RPMI8226 (cell line): ENCODE results near the gene INPP5B.
A peak's percentile ranks its signal among the peaks of the same experiment; 100 is the strongest.
"Not testable (repeated sequence)": the region's sequence is repeated elsewhere in the genome, so short reads cannot be mapped to it uniquely, and the experiment has no call there.

ENCODE experiments used
- DNase-seq: peaks from one replicate; pipeline ENCODE4 v3.0.0-alpha.2; 2015

INPP5B gene

DNA sequence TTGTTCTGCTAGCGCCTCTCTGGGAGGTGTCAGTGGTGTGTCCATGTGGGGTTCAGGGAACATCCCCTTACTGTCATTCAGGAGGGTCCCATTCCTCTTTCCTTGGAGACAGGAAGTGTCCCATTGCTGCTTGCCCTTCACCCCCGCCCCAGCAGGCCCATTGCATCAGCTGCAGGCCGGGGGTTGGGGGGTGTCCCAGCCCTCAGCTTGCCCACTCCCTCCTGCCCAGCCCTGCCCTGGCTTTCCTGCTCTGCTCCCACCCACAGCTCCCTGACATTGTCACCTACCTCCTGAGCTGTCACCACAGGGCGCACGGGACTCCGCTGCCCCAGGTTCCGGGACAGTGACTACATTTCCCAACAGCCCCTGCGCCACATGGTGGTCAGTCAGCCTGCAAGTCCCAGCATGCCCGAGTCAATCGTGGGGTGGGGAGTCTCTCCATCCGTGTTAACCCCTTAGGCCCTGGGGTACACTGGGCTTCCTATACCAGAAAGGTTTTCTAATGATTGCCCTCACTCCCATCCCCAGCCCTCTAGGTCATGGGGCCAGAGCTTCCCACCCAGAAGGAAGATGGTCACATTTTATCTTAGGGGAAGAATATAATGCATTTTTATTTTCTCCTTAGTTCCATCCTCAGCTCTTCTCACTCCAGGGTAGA lies at the start of gene INPP5B:
INPP5B (minus strand) TSS at position 351 of the 658 bp plus-strand sequence. CDS start 745 bp downstream, outside the sequence.
- peak; percentile 60 for DNase-seq

DNA sequence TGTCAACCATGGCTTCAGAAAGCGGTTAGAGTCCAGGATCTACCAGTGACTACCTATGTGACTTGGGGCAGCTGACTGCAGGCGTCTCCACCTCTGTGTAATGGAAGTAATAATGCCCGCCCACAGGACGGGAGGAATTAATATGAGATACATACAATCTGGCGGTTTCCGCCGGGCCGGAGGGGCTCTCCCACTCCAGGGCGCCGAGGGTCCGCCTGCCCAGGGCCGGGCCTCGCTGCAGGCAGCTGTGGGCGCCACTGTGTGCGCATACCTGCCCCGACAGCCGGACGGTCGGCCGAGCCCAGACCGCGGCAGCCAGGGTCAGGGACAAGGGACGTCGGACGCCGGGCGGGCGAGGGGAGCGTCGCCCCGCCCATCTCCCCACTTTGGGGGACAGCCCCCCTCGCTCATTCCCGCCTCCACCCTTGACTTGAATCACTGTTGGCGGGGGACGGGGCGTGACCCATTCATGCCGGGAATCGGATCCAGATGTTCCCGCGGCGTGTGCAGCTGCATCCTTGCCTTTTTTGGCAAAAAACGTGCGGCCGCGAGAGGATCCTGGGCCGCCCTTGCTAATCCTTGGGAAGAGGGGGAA lies 49.0 kb upstream of the INPP5B start:
- DNase-seq, result no peak

DNA sequence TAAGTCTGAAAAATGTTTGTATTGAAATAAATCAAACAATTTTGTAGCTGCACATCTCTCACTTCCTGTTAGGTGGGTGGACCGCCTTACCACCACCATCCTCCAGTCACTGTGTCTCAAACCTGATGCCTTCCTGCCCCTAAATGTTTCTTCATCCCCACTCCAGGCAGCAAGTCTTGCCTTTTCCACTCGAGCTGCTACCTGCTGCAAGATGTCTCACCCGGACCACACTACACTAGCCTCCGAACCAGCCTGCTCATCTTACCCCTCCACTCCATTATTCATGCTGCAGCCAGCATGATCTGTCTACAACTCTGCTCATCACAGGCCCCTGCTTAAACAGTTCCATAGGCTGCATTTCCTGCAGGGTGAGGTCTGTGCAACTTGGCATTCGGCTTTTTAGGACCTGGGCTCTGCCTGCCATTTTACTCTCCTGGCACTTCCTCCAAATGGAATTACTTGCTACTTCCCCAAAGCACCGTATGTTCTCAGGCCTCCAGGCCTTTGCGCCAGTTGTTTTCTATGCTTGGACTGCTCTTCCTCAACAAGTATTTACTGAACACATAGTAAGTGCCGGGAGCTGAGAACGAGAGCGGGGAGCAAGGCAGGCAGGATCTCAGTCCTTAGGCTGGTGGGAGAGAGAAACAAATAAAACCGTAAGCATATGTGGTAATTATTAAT lies 48.2 kb upstream of the INPP5B start:
- no peak for DNase-seq

DNA sequence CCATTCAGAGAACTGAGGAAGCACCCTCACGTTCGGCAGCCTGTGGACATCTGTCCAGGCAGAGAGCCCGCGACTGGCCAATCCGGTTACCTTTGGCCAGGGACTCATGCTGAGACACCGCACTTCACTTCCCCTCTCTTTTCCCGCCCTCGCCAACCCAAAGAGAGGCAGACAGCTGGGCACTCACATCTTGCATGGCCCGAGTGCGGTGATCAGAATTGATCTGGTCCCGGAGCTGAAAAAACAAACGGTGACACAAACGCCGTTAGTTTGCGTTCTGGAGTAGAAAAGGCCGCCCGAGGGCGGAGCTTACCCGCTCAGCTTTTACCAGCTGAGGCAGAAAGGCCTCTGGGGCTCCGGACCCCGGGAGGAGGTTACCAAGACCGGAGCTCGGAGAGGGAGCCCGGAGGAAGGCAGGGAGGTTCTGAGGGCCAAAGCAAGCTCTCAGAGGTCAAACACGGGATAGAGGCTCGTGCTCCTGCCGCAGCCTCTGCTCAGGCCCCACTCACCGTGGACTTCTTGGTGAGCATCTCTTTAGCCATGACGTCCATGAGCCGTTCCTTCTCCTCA lies 42.6 kb upstream of the INPP5B start:
- DNase-seq, result peak; percentile 51

DNA sequence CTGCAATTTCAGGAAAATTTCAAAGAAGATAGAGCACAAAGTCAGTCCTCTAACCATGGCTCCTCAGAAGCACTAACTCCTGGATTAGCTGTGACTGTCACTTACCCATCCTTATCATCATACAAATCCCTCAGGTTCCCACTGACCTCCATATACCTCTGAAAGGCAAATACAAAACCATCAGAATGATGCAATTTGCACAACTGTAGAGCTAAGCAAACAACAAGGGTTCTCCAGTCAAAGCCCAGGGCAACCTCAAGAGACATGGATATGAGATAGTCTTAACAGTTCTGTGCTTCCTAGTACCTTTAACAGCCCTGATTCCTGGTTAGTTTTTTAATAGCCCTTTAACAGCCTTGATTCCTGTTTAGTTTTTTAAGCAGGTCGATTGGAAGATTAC lies 40.8 kb upstream of the INPP5B start:
- DNase-seq, result no peak

DNA sequence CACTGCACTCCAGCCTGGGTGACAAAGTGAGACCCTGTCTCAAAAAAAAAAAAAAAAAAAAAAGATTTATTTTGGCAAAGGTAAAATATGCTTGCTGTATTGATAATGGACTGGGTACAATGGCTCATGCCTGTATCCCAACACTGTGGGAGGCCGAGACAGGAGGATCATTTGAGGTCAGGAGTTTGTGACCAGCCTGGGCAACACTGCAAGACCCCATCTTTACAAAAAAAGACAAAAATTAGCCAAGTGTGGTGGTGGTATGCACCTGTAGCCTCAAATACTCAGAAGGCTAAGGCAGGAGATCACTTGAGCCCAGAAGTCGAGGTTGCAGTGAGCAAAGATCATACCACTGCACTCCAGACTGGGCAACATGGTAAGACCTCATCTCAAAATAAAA lies 36.7 kb upstream of the INPP5B start:
- no peak for DNase-seq

DNA sequence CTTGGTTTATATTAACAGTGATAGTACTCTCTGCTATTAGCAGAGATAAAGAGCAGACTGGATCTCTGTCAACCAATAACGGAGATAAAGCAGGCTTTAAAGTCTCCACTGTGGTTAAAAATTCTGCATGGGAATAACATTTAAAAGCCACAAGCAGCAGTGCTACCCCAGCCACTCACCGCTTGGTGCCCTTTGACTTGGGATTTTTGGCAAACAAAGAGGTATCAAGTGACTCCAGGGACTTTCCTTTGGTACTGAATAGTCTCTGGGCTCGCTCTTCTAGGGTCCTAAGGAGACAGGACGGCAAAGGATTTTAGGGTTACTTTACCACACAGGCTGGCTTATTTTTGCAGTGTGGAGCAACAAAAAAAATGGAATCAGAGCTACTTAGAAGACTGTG lies 31.7 kb upstream of the INPP5B start:
- no peak for DNase-seq

DNA sequence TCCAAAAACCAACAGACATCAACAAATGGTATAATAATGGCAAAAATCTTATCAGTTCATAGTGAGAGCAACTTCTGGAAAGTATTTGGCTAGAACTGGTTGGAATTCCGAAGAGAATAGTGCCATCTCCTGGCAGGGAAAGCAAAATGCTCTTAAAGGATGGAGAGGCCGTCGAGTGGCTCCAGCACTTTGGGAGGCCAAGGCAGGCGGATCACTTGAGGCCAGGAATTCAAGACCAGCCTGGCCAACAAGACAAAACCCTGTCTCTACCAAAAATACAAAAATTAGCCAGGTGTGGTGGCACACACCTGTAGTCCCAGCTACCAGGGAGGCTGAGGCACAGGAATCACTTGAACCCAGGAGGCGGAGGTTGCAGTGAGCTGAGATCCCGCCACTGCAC lies 28.2 kb upstream of the INPP5B start:
- not testable (repeated sequence) for DNase-seq

DNA sequence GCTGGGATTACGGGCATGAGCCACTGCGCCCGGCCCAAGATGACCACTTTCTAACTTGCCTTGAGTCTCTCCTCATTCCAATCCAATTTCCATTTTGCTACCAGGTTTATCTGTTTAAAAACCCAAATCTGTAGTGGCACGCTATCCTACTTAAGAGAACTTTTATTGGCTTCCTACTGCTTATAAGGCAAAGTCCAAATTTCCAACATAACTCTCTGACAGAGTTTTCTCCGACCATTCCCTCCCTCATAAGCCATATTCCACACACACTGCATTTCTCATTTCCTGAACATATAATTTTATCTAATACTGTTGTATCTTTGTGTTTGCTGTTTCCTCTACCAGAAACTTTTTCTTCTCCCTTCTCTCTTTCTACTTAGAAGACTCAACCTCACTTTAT lies 27.7 kb upstream of the INPP5B start:
- DNase-seq, result no peak

DNA sequence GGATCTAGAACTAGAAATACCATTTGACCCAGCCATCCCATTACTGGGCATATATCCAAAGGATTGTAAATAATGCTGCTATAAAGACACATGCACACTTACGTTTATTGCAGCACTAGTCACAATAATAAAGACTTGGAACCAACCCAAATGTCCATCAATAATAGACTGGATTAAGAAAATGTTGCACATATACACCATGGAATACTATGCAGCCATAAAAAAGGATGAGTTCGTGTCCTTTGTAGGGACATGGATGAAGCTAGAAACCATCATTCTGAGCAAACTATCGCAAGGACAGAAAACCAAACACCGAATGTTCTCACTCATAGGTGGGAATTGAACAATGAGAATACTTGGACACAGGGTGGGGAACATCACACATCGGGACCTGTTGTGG lies 26.8 kb upstream of the INPP5B start:
- DNase-seq, result not testable (repeated sequence)

DNA sequence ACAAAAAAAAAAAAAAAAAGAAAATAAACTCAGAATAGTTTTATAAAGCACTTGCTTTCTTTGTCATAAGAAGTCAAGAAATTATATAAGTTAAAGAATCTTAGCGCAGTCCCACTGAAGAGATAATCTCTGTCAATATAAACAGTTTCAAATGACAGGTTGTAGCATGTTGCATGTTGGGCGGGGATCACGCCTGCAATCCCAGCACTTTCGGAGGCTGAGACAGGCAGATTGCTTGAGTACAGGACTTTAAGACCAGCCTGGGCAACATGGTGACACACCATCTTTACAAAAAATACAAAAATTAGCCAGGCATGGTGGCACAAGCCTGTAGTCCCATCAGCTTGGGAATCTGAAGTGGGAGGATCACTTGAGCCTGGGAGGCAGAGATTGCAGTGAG lies 18.4 kb upstream of the INPP5B start:
- DNase-seq, result no peak

DNA sequence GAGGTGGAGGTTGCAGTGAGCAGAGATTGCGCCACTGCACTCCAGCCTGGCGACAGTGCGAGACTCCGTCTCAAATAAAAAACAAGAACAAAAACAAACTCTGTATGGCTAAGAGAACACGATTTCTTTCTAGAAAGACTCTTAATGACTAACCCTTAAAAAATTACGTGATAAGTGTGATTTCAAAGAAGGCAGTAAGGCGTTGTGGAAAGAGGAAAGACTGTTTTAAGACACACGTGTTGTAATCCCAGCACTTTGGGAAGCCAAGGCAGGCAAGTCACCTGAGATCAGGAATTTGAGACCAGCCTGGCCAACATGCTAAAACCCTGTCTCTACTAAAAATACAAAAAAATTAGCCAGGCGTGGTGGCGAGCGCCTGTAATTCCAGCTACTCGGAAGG lies 17.3 kb upstream of the INPP5B start:
- DNase-seq, result not testable (repeated sequence)

DNA sequence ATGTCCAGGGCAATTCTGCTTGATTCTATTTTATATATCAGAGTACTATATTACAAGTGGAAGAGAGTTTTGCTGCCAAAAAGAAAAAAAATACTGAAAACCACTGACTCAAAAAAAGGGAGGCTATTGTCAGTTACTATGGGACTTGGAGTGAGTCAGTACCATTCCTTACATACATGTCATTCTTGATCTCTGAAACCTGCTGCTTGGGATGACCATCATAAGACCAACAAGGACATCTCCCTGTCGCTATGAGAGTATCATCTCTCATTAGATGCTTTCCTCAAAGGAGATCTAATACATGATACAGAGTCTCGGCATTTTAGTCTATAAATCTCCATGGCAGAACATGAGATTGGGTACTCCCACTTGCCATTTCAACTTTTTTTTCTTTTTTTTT lies 11.8 kb upstream of the INPP5B start:
- no peak for DNase-seq

DNA sequence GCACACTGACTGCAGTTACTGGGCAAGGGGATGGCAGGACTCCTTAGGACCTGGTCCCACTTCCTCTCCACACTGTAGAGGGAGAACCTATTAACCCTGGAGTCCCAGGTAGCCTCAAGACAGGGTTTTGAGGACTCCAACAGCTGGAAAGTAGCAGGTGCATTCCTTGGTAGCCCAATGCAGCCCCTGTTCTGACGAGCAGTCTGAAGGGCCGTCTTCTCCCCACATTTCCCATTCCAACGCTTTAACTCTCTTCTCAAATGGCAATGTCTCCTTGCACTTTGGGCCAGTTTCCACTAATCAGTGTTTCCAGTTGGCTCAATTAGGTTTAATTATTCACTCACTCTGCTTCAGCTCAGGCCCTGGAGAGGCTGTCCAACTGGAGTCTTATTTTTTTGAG lies 8.8 kb upstream of the INPP5B start:
- no peak for DNase-seq

DNA sequence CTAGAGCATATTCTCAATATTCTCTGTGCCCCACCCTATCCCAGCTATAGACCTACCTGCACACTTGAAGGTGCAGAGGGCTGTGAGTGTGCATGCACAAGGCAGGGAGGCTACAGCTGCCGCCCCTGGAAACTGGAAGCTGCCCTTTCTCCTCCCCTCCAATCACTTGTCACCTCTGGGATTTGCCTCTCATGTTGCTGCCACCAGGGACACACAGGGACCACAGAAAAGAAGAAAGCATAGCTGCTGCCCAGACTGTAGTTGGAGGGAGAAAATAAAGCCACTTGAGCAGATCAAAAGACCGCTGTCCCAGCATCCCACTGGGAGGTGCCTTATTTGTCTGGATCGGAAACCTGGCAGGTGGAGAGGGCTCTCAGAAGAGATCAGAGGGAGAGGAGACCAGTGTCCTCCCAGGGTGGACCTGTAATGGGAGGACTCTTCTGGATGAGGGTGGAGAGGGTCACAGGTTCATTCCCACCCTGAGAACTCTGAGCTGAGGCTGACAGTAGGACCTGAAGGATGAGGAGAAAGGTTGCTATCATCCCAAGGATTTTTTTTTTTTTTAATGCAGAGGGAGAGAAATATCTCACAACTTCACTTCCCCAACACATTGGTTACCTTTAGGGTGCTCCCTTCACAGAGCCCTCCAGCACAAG lies 7.6 kb upstream of the INPP5B start:
- no peak for DNase-seq

DNA sequence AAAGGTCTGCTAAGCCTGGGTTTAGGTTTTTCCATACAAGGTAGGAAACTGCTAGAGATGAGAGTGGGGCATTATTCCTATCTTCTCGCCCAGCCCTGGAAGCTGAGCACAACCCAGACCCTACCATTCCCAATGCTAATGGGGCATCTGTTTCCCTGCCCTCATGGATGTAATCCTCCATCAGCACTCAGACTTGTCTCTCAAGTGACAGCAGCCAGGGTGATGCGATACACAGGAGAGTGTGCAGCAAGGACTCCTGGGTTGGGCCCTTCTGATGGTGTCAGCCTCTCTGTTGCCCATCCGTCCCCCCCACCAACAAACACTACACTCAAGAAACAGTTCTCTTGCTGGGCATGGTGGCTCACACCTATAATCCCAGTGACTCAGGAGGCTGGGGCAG lies 5.9 kb upstream of the INPP5B start:
- DNase-seq, result no peak

DNA sequence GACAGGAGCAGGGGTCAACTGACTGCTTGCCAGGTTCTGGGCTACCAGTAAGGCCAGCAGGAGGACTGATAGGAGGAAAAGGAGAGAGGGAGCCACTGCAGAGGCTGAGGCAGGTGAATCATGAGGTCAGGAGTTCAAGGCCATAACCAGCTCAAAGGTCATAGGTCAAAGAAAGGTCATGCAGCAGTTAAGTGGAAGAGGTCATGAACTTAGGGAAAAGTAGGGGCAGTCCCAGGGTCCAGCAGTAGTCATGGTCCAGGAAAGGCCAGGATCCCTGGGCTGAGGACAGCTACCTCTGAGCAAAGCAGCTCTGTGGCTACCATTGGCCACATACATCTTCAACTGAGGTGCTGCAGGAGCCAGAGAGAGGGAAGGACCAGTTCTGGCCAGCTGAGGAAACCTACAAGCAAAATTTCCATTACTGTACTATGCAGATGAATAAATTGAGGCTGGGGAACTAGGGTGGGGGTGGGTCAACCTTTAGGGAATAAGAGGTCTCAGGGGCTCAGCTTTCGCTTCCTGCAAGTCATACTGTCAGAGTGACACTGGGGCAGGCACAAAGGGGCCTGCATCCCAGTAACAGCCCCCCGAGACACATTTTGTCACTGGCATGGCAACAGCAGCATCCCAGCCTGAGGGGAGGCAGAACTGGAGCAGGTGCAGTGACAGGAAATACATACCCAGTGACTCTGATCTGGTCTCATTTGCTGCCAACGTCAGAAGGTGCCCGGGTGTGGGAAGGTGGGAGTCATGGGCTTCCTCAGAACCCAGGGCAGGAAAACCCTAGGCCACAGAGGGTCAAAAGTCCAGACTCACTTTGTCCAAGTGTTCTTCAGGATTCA lies 5.2 kb upstream of the INPP5B start:
- no peak for DNase-seq

DNA sequence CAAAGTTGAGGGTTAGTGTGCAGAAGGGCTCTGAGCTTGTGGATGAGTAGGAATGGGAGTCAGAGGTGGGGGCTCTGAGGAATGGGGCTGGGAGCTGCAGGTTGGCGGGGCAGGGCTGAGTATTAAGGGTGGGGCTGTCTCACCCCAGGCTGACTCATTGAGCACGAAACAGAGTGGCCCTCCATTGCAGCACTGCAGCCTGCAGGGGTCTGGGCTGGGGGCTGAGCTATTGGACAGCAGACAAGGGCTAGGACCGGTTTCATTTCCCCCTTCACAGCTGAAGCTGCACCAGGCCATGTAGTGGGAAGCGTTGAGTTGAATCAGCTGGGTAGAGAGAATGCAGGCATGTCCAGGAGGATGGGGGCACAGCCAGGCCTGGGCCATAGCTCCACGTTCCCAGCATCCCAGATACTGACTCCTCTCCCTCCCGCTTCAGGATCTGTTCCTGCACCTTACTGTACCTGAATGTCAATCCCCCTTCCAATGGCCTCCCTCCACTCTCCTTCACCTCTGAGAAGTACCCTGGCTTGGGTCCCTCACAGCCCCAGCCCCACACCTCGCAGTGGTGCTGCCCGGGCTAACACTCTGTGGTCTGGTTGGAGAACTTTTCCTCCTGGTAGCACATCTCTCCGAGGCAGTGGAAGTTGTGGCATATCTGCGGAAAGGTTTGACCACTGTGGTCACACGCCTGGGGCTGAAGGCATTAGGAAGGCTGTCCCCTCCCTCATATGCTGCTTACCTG lies 4.4 kb upstream of the INPP5B start:
- no peak for DNase-seq

DNA sequence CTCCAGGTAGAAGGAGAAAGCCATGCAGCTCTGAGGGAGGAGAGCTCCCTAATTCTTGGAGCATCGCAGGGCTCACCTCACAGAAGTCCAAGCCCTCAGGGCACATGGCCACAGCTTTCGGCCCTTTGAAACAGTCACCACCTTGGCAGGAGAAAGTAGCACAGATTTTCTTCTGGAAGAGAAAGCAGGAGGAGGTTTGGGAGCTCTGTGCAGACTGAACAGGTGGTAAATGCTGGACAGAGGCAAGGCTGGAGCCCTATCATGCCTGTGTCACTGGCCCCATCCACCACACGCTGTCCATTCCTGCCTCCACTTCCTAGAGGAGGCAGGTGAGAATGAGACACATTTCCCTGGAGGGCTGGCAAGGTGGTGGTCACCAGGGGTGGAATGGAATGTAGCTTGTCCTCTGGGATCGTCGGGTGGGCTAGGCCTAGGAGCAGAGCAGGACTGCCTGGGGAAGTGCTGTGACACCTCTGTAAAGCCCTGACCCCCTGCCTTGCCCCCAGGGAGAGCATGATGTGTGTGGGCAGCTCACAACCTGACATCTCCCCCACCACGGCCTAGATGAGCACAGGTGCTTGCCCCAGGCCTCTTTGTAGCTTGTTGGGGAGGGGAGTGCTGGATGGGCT lies 2.8 kb upstream of the INPP5B start:
- DNase-seq, result no peak

DNA sequence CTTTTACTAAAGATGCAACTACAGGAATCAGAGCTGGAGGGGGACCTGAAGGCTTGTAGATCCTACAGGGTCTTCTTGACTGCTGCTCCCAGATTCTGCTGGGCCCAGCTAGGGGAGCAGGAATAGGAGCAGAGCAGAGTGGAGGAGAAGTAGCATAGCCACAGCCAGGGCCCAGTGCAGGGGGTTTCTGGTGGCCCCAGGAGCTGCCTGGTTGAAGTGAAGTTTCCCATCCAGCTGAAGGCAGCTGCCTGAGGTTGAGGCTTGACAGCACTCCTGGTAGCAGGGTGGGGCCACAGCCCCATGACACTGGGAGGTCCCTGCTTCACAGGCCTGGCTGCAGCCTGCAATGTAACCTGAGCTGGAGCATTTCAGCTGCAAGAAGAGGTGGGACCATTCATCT lies 2.0 kb upstream of the INPP5B start:
- DNase-seq, result no peak

DNA sequence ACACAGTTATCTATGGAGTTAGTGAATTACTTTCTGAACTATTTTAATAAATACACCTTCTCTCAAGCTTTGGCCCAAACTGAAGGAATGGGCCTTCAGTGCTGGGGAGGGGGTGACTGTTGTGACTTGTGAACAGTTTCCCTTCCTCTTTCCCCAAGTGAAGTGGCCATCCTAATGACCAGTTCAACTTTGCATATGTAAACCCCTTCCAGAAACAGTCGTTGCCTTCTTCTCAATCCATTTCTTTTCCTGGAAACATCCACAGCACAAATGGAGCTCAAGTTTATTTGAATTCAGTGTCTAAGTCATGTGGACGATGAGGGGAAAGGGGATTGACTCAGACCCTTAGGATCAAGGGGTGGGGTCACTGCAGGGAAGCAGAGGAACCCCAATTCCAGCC lies 1.3 kb upstream of the INPP5B start:
- no peak for DNase-seq
